Trophoblast cell (in vitro differentiated cells and primary cell): Measurements from ENCODE around the gene SMAD3.

Experiments
- DNase-seq, 2 donors: peaks; one replicate each; pipeline ENCODE4 v3.0.0-alpha.2; 2016
- H2AFZ ChIP-seq: 2 replicates; pipeline ENCODE4 v1.6.1; 2013; ENCODE audit warnings: low read length, moderate library complexity, mild to moderate bottlenecking; ENCODE audit not compliant: insufficient read depth, poor library complexity
- H2AK5ac ChIP-seq: 2 replicates; pipeline ENCODE4 v1.6.1; 2013; ENCODE audit warnings: mild to moderate bottlenecking, low read length
- H2BK120ac ChIP-seq: 2 replicates; pipeline ENCODE4 v1.6.1; 2013; ENCODE audit warnings: low read length, mild to moderate bottlenecking, moderate library complexity; ENCODE audit not compliant: insufficient read depth, poor library complexity
- H2BK12ac ChIP-seq: 2 replicates; pipeline ENCODE4 v1.6.1; 2013; ENCODE audit warnings: mild to moderate bottlenecking, low read length, moderate library complexity
- H2BK5ac ChIP-seq: 2 replicates; pipeline ENCODE4 v1.6.1; 2013; ENCODE audit warnings: low read length, low read depth, moderate library complexity, mild to moderate bottlenecking; ENCODE audit not compliant: poor library complexity
- H3K14ac ChIP-seq: 2 replicates; pipeline ENCODE4 v1.6.1; 2013; ENCODE audit warnings: mild to moderate bottlenecking, low read length
- H3K18ac ChIP-seq: 2 replicates; pipeline ENCODE4 v1.6.1; 2013; ENCODE audit warnings: mild to moderate bottlenecking, low read length
- H3K23ac ChIP-seq: 2 replicates; pipeline ENCODE4 v1.6.1; 2013; ENCODE audit warnings: low read length
- H3K27ac ChIP-seq: 2 replicates; pipeline ENCODE4 v1.5.1; 2013; ENCODE audit warnings: low read depth, mild to moderate bottlenecking, inconsistent platforms, low read length, moderate library complexity
- H3K27me3 ChIP-seq: 2 replicates; pipeline ENCODE4 v1.6.1; 2013; ENCODE audit warnings: inconsistent platforms, mild to moderate bottlenecking, low read length, moderate library complexity; ENCODE audit not compliant: insufficient read depth
- H3K36me3 ChIP-seq, 2 experiments: 1 replicate in 1 of 2; 2 replicates in 1 of 2; pipeline ENCODE4 v1.6.1; 2013; ENCODE audit warnings: low read length in 2 of 2, mild to moderate bottlenecking in 2 of 2, moderate library complexity in 1 of 2; ENCODE audit not compliant: insufficient read depth in 2 of 2, control insufficient read depth in 1 of 2
- H3K4ac ChIP-seq: 2 replicates; pipeline ENCODE4 v1.6.1; 2013; ENCODE audit warnings: low read depth, mild to moderate bottlenecking, low read length, moderate library complexity
- H3K4me1 ChIP-seq, 2 experiments: 1 replicate in 1 of 2; 2 replicates in 1 of 2; pipeline ENCODE4 v1.6.1; 2013; ENCODE audit warnings: low read length in 2 of 2, mild to moderate bottlenecking in 2 of 2, moderate library complexity in 1 of 2; ENCODE audit not compliant: insufficient read depth in 2 of 2, control insufficient read depth in 1 of 2
- H3K4me2 ChIP-seq: 2 replicates; pipeline ENCODE4 v1.6.1; 2013; ENCODE audit warnings: inconsistent platforms, mild to moderate bottlenecking, low read length, moderate library complexity
- H3K4me3 ChIP-seq: 2 replicates; pipeline ENCODE4 v1.5.1; 2013; ENCODE audit warnings: mild to moderate bottlenecking, low read depth, low read length, inconsistent platforms
- H3K79me1 ChIP-seq: one replicate; pipeline ENCODE4 v1.6.1; 2013; ENCODE audit warnings: low read length
- H3K79me2 ChIP-seq: 2 replicates; pipeline ENCODE4 v1.6.1; 2013; ENCODE audit warnings: low read length, mild to moderate bottlenecking; ENCODE audit not compliant: control insufficient read depth, insufficient read depth, poor library complexity
- H3K9ac ChIP-seq: 2 replicates; pipeline ENCODE4 v1.6.1; 2013; ENCODE audit warnings: mild to moderate bottlenecking, low read length
- H3K9me3 ChIP-seq: 2 replicates; pipeline ENCODE4 v1.6.1; 2013; ENCODE audit warnings: low read depth, mild to moderate bottlenecking, control low read depth, inconsistent platforms, low read length; ENCODE audit not compliant: insufficient read depth
- H4K12ac ChIP-seq: 2 replicates; pipeline ENCODE4 v1.6.1; 2013; ENCODE audit warnings: low read depth, mild to moderate bottlenecking, low read length, moderate library complexity
- H4K8ac ChIP-seq: 2 replicates; pipeline ENCODE4 v1.6.1; 2013; ENCODE audit warnings: low read depth, mild to moderate bottlenecking, low read length, moderate library complexity
- H4K91ac ChIP-seq: one replicate; pipeline ENCODE4 v1.6.1; 2013; ENCODE audit warnings: low read depth, mild to moderate bottlenecking, low read length, moderate library complexity
- WGBS: extraction: QIAGEN DNeasy Blood & Tissue Kit; methylation state at CpG from one replicate; pipeline ENCODE4 v1.1.7; 2013; ENCODE audit warnings: missing lambda C conversion rate; ENCODE audit not compliant: insufficient read length, insufficient coverage; ENCODE audit errors: extremely low coverage; 5-methylcytosine and 5-hydroxymethylcytosine counted together

Gene SMAD3

DNA sequence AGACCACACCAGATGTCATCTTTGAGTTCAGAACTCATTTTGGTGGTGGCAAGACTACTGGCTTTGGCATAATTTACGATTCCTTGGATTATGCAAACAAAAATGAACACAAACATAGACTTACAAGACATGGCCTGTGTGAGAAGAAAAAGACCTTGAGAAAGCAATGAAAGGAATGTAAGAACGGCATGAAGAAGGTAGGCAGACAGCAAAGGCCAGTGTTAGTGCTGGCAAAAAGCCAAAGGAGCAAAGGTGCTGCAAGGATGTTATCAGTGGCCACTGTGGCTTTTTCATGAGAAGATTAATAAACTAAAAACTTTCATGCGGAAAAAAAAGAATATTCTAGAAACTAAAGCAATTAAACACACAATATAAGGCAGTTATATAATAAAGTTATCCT is 167.2 kb downstream of the SMAD3 start:
- Histone ChIP-seq H3K4me3 (no peak overlapping the region), H4K91ac (no peak overlapping the region), H2BK5ac (no peak overlapping the region), H3K4me1 (peaks cover 0 to 4% of the 10 kb centered on the region in 2 experiments), H3K9ac (no peak overlapping the region), H2BK12ac (no peak overlapping the region), H4K12ac (no peak overlapping the region), H3K79me1 (no peaks in the 10 kb centered on the region), H3K27ac (no peak overlapping the region), H3K79me2 (no peaks in the 10 kb centered on the region), H3K23ac (no peak overlapping the region), H3K18ac (no peak overlapping the region), H2AK5ac (no peak overlapping the region), H3K4ac (no peak overlapping the region), H3K36me3 (peaks cover 2 to 3% of the 10 kb centered on the region in 2 experiments), H4K8ac (no peak overlapping the region), H2BK120ac (no peak overlapping the region), H3K27me3 (no peaks in the 10 kb centered on the region), H2AFZ (no peak overlapping the region), H3K9me3 (no peaks in the 10 kb centered on the region), H3K4me2 (no peak overlapping the region), H3K14ac (no peak overlapping the region)
- no CpG with 5 or more reads among the region's 3 CpGs for WGBS
- peak; percentile 15 to 72 for DNase-seq

DNA sequence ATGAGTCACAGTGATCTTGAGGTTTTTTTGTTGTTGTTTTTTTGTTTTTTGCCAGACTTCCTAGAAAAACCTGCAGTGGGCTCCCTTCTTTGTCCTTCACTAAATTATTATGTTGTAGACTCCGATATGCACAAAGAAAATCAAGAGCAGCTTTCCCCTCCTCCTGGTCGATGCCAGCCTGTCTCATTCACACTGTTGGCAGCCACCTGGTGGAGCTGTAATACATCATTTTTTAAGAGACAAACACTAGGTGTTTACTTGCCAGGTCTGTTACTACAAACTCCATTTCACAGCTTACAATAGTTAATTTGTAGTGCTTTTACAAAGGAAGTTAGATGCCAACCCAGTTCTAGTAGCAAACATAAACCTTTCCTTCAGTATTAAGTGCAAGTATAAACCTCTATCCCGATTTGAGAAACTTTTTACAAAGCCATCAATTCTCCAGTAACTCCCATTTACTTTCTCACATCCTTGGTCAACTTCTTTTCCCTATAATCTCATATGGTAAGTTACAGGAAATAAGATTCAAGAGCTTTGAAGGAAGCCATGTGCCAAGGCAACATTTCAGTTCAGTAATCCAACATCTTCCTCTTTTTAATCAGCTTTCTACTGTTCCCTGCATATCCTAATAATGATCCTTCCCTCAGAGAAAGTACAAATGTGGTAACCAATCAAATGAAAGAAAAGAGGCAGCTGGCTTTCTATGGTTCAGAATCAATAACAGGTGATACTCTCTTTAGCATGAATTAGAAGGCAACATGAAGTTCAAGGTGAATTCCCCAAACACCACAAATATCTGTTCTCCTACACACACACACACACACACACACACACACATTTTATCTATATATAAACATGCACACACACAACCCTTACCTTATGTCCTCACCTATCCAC is 175.1 kb downstream of the SMAD3 start:
- H3K27ac ChIP-seq = no peak overlapping the region
- H3K14ac ChIP-seq = no peak overlapping the region
- WGBS = no CpG with 5 or more reads among the region's 3 CpGs

DNA sequence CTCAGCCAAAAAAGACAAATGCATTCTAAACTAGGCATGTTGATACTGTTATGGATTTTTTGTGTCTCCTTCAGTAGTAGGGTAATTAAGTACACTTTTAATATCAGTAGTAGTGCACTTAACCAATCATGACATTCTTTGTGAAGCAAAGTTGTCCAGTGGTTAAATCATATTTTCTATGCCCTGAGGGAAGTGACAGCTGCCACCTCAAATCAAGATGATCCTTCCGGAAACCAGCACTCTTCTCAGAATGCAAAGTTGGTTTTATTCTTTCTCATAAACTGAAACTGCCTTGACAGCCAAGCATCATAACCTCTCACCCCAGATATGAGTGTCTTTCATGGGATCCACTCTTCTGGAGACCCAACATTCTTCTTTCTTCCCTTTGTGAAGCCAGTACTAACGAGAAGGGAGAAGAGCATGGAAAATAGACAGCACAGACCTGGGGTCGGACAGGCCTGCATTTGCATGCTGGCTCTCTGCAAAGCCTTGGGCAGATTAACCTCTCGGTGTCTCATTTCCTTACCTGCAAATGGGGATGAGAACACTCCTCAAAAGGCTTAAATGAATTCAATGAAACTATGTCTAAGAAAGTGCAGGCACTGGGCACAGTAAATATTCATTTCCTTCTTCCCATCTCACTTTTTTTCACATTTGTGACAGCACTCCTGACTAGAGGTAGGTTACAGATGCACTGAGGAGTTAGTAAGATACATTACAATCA is 175.9 kb downstream of the SMAD3 start:
- Histone ChIP-seq H3K4ac (no peak overlapping the region), H3K9ac (no peak overlapping the region), H2AK5ac (no peak overlapping the region), H3K4me1 (peaks cover 0 to 4% of the 10 kb centered on the region in 2 experiments), H3K27me3 (no peaks in the 10 kb centered on the region), H3K79me1 (no peaks in the 10 kb centered on the region), H4K91ac (no peak overlapping the region), H3K14ac (no peak overlapping the region), H4K12ac (no peak overlapping the region), H2AFZ (no peak overlapping the region), H2BK5ac (no peak overlapping the region), H3K9me3 (no peaks in the 10 kb centered on the region), H4K8ac (no peak overlapping the region), H3K27ac (no peak overlapping the region), H3K79me2 (no peaks in the 10 kb centered on the region), H3K36me3 (peaks cover 2 to 4% of the 10 kb centered on the region in 2 experiments), H3K18ac (no peak overlapping the region), H2BK12ac (no peak overlapping the region), H3K23ac (no peak overlapping the region), H2BK120ac (no peak overlapping the region), H3K4me2 (no peak overlapping the region), H3K4me3 (no peak overlapping the region)
- no peak for DNase-seq
- WGBS = no CpG with 5 or more reads among the region's 4 CpGs

More for the DNA sequence above, 175.1 kb downstream of the SMAD3 start:
- H4K91ac ChIP-seq = no peak overlapping the region
- H3K18ac ChIP-seq = no peak overlapping the region
- no peaks in the 10 kb centered on the region for H3K27me3 ChIP-seq
- no peak overlapping the region for H2BK12ac ChIP-seq
- H3K4me3 ChIP-seq = no peak overlapping the region
- no peak for DNase-seq
- no peak overlapping the region for H3K9ac ChIP-seq
- H2AK5ac ChIP-seq = no peak overlapping the region
- H3K79me1 ChIP-seq = no peaks in the 10 kb centered on the region
- H3K4ac ChIP-seq = no peak overlapping the region
- H3K23ac ChIP-seq = no peak overlapping the region
- no peaks in the 10 kb centered on the region for H3K9me3 ChIP-seq
- H3K4me2 ChIP-seq = no peak overlapping the region
- no peaks in the 10 kb centered on the region for H3K79me2 ChIP-seq
- H4K8ac ChIP-seq = no peak overlapping the region
- H3K4me1 ChIP-seq = peaks cover 0 to 4% of the 10 kb centered on the region in 2 experiments
- H4K12ac ChIP-seq = no peak overlapping the region
- H2BK120ac ChIP-seq = no peak overlapping the region
- H2AFZ ChIP-seq = no peak overlapping the region
- no peak overlapping the region for H2BK5ac ChIP-seq
- no peaks in the 10 kb centered on the region for H3K36me3 ChIP-seq

DNA sequence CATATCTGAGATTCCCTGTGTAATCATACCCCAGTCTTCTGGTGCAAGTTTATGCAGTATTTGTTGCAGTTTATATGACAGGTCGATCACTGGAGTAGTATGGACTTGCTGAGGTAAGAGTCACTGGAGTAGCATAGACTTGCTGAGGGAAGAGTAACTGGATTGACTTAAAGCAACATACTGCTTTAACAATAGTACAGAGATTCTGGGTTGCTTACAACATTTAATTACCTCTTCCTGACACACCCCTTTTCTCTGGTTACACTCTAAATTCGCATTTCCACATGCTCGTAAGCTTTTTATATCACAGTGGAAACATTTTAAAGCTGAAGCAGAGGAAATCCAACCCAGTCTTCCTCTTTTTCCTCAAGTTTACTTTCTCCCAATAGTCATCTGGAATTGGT is 177.3 kb downstream of the SMAD3 start:
- Histone ChIP-seq H3K23ac (no peak overlapping the region), H3K27ac (no peak overlapping the region), H3K18ac (no peak overlapping the region), H3K79me1 (no peaks in the 10 kb centered on the region), H4K8ac (no peak overlapping the region), H3K14ac (no peak overlapping the region), H2AK5ac (no peak overlapping the region), H4K12ac (no peak overlapping the region), H3K4ac (no peak overlapping the region), H2AFZ (no peak overlapping the region), H3K9me3 (no peaks in the 10 kb centered on the region), H2BK120ac (no peak overlapping the region), H3K36me3 (peaks cover 5 to 7% of the 10 kb centered on the region in 2 experiments), H3K27me3 (no peaks in the 10 kb centered on the region), H4K91ac (no peak overlapping the region), H3K4me1 (peaks cover 0 to 4% of the 10 kb centered on the region in 2 experiments), H3K4me3 (no peak overlapping the region), H3K79me2 (no peaks in the 10 kb centered on the region), H2BK5ac (no peak overlapping the region), H2BK12ac (no peak overlapping the region), H3K9ac (no peak overlapping the region), H3K4me2 (no peak overlapping the region)
- WGBS = no CpG with 5 or more reads among the region's 3 CpGs
- DNase-seq = no peak
